Gastroesophageal sphincter (tissue), 4 donors: Measurements from ENCODE around the gene CTIF. TPM values are rescaled to one million over a fixed set of nuclear protein-coding genes. Genes with fewer than 3 reads are reported as not detected.

ENCODE experiments used
- ATAC-seq: fragments of 150-250 bp; one replicate; pipeline ENCODE4 v1.9.1; 2016; ENCODE audit warnings: mild to moderate bottlenecking, moderate library complexity
- H3K27ac ChIP-seq, 4 donors: fragments of 200-600 bp; sonication (generic) in 3 of 4; 1 replicate in 3 of 4; 2 replicates in 1 of 4; pipeline ENCODE4 v1.5.1; 2016 to 2019
- H3K27me3 ChIP-seq: fragments of 200-600 bp; sonication (generic); one replicate; pipeline ENCODE4 v1.5.1; 2019
- H3K36me3 ChIP-seq, 2 donors: fragments of 200-600 bp; sonication (generic); one replicate each; pipeline ENCODE4 v1.5.1; 2019; ENCODE audit warnings: control low read depth in 1 of 2
- H3K4me1 ChIP-seq, 3 donors: fragments of 200-600 bp; sonication (generic); 1 replicate in 2 of 3; 2 replicates in 1 of 3; pipeline ENCODE4 v1.5.1; 2016 to 2019; ENCODE audit warnings: control low read depth in 2 of 3
- H3K4me3 ChIP-seq, 2 donors: fragments of 200-600 bp; sonication (generic); one replicate each; pipeline ENCODE4 v1.5.1; 2019; ENCODE audit warnings: mild to moderate bottlenecking in 1 of 2, moderate library complexity in 1 of 2
- H3K9me3 ChIP-seq, 3 donors: fragments of 200-600 bp; sonication (generic); one replicate each; pipeline ENCODE4 v1.5.1; 2017 to 2019; ENCODE audit warnings: control low read depth in 2 of 3
- EP300 ChIP-seq: sonication (generic); formaldehyde crosslinking; IDR thresholded peaks from one replicate; pipeline ENCODE4 v1.6.1; 2017; ENCODE audit warnings: antibody characterized with exemption, mild to moderate bottlenecking
- POLR2A ChIP-seq, 2 donors: fragments of 450-650 bp; IDR thresholded peaks; one replicate each; pipeline ENCODE4 v1.6.1; 2017; ENCODE audit warnings: antibody characterized with exemption in 2 of 2, mild to moderate bottlenecking in 2 of 2, moderate library complexity in 1 of 2
- POLR2AphosphoS5 ChIP-seq: sonication (generic); formaldehyde crosslinking; IDR thresholded peaks from one replicate; pipeline ENCODE4 v1.6.1; 2017; ENCODE audit warnings: antibody characterized with exemption
- WGBS, 2 donors: methylation state at CpG; one replicate each; pipeline ENCODE4 v1.1.5; 2018; ENCODE audit warnings: low coverage in 1 of 2; 5-methylcytosine and 5-hydroxymethylcytosine counted together
- total RNA-seq, 4 donors: library from RNA; depleted of rRNA; stranded (reverse); fragments of >200 nt; gene quantifications; one replicate each; pipeline ENCODE4 v1.1.0, GENCODE V29; 2016
- TF ChIP-seq, protein P1 (sequence below), 4 experiments: fragments of 200-600 bp in 2 of 4; fragments of 450-650 bp in 2 of 4; sonication (generic) in 1 of 4; IDR thresholded peaks; one replicate each; pipeline ENCODE4 v1.5.1; 2017 to 2019; ENCODE audit warnings: antibody characterized with exemption in 4 of 4, mild to moderate bottlenecking in 2 of 4, moderate library complexity in 2 of 4

Gene CTIF
- total RNA-seq, 4 donors from 2014 or later, result 31.4 to 124 (median 78.1) TPM

GRCh38 chr18:48694295-48694694, 155.5 kb downstream of the CTIF start:
- Histone ChIP-seq H3K27me3 (no peaks in the 10 kb centered on the region), H3K9me3 (no peaks in the 10 kb centered on the region), H3K4me3 (no peak overlapping the region), H3K27ac (no peak overlapping the region), H3K36me3 (peaks cover 0 to 18% of the 10 kb centered on the region in 2 donors), H3K4me1 (peaks cover 0 to 9% (median 0%) of the 10 kb centered on the region in 3 donors)
- no peak for ATAC-seq
- TF ChIP-seq POLR2A (IDR thresholded peaks at IDR 0.05), result no peak
- TF ChIP-seq EP300, result no peak
- no peak for TF ChIP-seq POLR2AphosphoS5
- TF ChIP-seq, protein P1, sequence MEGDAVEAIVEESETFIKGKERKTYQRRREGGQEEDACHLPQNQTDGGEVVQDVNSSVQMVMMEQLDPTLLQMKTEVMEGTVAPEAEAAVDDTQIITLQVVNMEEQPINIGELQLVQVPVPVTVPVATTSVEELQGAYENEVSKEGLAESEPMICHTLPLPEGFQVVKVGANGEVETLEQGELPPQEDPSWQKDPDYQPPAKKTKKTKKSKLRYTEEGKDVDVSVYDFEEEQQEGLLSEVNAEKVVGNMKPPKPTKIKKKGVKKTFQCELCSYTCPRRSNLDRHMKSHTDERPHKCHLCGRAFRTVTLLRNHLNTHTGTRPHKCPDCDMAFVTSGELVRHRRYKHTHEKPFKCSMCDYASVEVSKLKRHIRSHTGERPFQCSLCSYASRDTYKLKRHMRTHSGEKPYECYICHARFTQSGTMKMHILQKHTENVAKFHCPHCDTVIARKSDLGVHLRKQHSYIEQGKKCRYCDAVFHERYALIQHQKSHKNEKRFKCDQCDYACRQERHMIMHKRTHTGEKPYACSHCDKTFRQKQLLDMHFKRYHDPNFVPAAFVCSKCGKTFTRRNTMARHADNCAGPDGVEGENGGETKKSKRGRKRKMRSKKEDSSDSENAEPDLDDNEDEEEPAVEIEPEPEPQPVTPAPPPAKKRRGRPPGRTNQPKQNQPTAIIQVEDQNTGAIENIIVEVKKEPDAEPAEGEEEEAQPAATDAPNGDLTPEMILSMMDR (IDR thresholded peaks at IDR 0.05), result no peak
- WGBS, 2 donors, result 82 to 89% methylated on average over 3 to 4 of the region's 5 CpGs

GRCh38 chr18:48695671-48696070, 156.8 kb downstream of the CTIF start:
- TF ChIP-seq, protein P1 (IDR thresholded peaks at IDR 0.05), result no peak
- no peak for TF ChIP-seq POLR2A (IDR thresholded peaks at IDR 0.05)
- no peaks in the 10 kb centered on the region for H3K27me3 ChIP-seq
- no peak overlapping the region for H3K27ac ChIP-seq
- peaks cover 0 to 26% of the 10 kb centered on the region in 2 donors for H3K36me3 ChIP-seq
- H3K9me3 ChIP-seq, result no peaks in the 10 kb centered on the region
- ATAC-seq, result no peak
- peaks cover 0 to 9% (median 0%) of the 10 kb centered on the region in 3 donors for H3K4me1 ChIP-seq
- no peak overlapping the region for H3K4me3 ChIP-seq
- 76 to 90% methylated on average over 7 to 9 of the region's 9 CpGs for WGBS, 2 donors

DNA sequence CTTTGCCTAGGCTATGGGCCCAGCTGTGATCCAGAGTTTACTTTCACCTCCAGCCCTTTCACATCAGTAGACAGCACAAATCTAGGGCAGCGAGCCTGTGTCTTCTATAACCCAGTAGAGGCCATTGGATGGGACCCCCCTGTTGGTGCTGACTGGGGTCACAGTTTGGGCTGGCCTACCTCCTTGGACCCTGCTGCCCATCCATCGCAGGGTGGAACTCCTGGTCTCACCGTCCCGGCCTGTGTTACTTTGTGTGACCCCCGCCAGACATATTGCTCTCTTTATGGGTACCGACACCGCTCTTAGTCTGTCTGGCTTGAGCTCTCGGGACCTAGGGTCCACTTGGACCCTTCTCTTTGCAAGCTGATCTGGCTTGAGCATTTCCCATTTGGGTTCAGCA, 157.4 kb downstream of the CTIF start:
- no peak overlapping the region for H3K27ac ChIP-seq
- H3K9me3 ChIP-seq, result no peaks in the 10 kb centered on the region
- WGBS, 2 donors, result 88 to 100% methylated on average over 1 to 6 of the region's 8 CpGs

DNA sequence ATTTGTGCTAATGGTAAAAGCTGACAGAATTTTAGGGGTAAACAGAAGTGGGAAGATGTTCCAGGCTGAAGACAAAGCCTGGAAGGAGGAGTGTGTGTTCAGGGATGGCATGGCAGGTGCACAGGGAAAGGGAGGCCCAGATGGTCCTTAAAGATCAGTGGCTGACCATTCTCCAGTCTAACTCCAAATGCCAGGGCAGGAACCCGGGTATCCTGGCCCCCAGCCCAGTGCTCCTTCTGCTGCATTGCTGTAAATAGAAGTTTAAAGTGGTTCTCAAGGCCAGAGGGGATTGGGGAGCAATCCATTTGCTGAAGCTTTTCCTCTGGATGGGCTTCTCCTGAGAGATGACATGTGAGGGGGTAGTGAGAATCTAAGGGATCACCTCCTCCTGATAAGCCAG, 158.6 kb downstream of the CTIF start:
- H3K36me3 ChIP-seq, result peaks cover 0 to 15% of the 10 kb centered on the region in 2 donors
- no peaks in the 10 kb centered on the region for H3K27me3 ChIP-seq
- no peaks in the 10 kb centered on the region for H3K9me3 ChIP-seq
- TF ChIP-seq POLR2A (IDR thresholded peaks at IDR 0.05) (no peak), EP300 (no peak), POLR2AphosphoS5 (no peak)
- TF ChIP-seq, protein P1 (IDR thresholded peaks at IDR 0.05), result no peak
- peaks cover 0 to 14% (median 0%) of the 10 kb centered on the region in 3 donors for H3K4me1 ChIP-seq
- ATAC-seq, result no peak
- WGBS, 2 donors, result 67% methylated on average over 1 of the region's 1 CpG; no CpG with 5 or more reads in 1 of the 2 donors
- no peak overlapping the region for H3K4me3 ChIP-seq
- no peak overlapping the region for H3K27ac ChIP-seq

More for the DNA sequence above, 157.4 kb downstream of the CTIF start:
- peaks cover 0 to 9% (median 0%) of the 10 kb centered on the region in 3 donors for H3K4me1 ChIP-seq
- TF ChIP-seq EP300 (no peak), POLR2A (IDR thresholded peaks at IDR 0.05) (no peak), POLR2AphosphoS5 (no peak)
- TF ChIP-seq, protein P1 (IDR thresholded peaks at IDR 0.05), result no peak
- no peak for ATAC-seq
- H3K36me3 ChIP-seq, result peaks cover 0 to 21% of the 10 kb centered on the region in 2 donors
- no peaks in the 10 kb centered on the region for H3K27me3 ChIP-seq
- H3K4me3 ChIP-seq, result no peak overlapping the region

- Histone ChIP-seq H3K27ac (no peak overlapping the region), H3K9me3 (no peaks in the 10 kb centered on the region), H3K27me3 (no peaks in the 10 kb centered on the region), H3K4me1 (peaks cover 0 to 12% (median 0%) of the 10 kb centered on the region in 3 donors), H3K36me3 (peaks cover 0 to 14% of the 10 kb centered on the region in 2 donors), H3K4me3 (no peak overlapping the region)
- TF ChIP-seq EP300, result no peak
- TF ChIP-seq POLR2A (IDR thresholded peaks at IDR 0.05), result no peak
- TF ChIP-seq POLR2AphosphoS5, result no peak
- TF ChIP-seq, protein P1 (IDR thresholded peaks at IDR 0.05), result no peak
- 100% methylated on average over 3 of the region's 5 CpGs; no CpG with 5 or more reads in 1 of the 2 donors for WGBS, 2 donors
- ATAC-seq, result no peak
Measured at GRCh38 chr18:48698707-48699106, 159.9 kb downstream of the CTIF start.
